Neural cell (in vitro differentiated cells): ENCODE data around the gene COL27A1. TPM values are rescaled to one million over a fixed set of nuclear protein-coding genes. Genes with fewer than 3 reads are reported as not detected.

Source experiments
- H2AFZ ChIP-seq: fragments of 200-600, 300-800 bp; sonication (generic), shearing (Covaris generic); 2 replicates; pipeline ENCODE4 v1.6.0; 2014; ENCODE audit warnings: low read depth, mild to moderate bottlenecking, antibody characterized with exemption, low read length, moderate library complexity
- H3F3A ChIP-seq: fragments of 200-600 bp; shearing (Covaris generic); 2 replicates; pipeline ENCODE4 v1.6.1; 2016; ENCODE audit warnings: mild to moderate bottlenecking, moderate library complexity, mixed read lengths, antibody characterized with exemption, low read length; ENCODE audit not compliant: insufficient read depth, poor library complexity, severe bottlenecking
- H3K27ac ChIP-seq: fragments of 200-600, 300-800 bp; sonication (generic), shearing (Covaris generic); 2 replicates; pipeline ENCODE4 v1.5.1; 2014; ENCODE audit warnings: mild to moderate bottlenecking, low read length, moderate library complexity
- H3K27me3 ChIP-seq: fragments of 300-800, 200-600 bp; sonication (generic), shearing (Covaris generic); 2 replicates; pipeline ENCODE4 v1.6.0; 2014; ENCODE audit warnings: mild to moderate bottlenecking, low read depth, low read length, moderate library complexity; ENCODE audit not compliant: insufficient read depth
- H3K36me3 ChIP-seq: fragments of 300-800, 200-600 bp; sonication (generic), shearing (Covaris generic); 2 replicates; pipeline ENCODE4 v1.5.1; 2014; ENCODE audit warnings: mild to moderate bottlenecking, antibody characterized with exemption, low read length, moderate library complexity; ENCODE audit not compliant: insufficient read depth
- H3K4me2 ChIP-seq: fragments of 300-800, 200-600 bp; sonication (generic), shearing (Covaris generic); 2 replicates; pipeline ENCODE4 v1.6.0; 2014; ENCODE audit warnings: mild to moderate bottlenecking, low read length
- H3K4me3 ChIP-seq: fragments of 300-800, 200-600 bp; sonication (generic), shearing (Covaris generic); 2 replicates; pipeline ENCODE4 v1.5.1; 2014; ENCODE audit warnings: mild to moderate bottlenecking, low read length, moderate library complexity
- H3K79me2 ChIP-seq: fragments of 200-600 bp; shearing (Covaris generic); replicated peaks from 2 replicates; pipeline ENCODE4 v1.6.0; 2014; ENCODE audit warnings: mild to moderate bottlenecking, low read length, moderate library complexity; ENCODE audit not compliant: insufficient read depth
- H3K9ac ChIP-seq: fragments of 300-800, 200-600 bp; sonication (generic), shearing (Covaris generic); 2 replicates; pipeline ENCODE4 v1.6.1; 2016; ENCODE audit warnings: mild to moderate bottlenecking, low read length, mixed read lengths
- H3K9me2 ChIP-seq: fragments of 200-600 bp; shearing (Covaris generic); 2 replicates; pipeline ENCODE4 v1.6.1; 2016; ENCODE audit warnings: mild to moderate bottlenecking, low read length, mixed read lengths; ENCODE audit not compliant: insufficient read depth
- H3K9me3 ChIP-seq: fragments of 200-600, 300-800 bp; sonication (generic), shearing (Covaris generic); 2 replicates; pipeline ENCODE4 v1.6.1; 2016; ENCODE audit warnings: mild to moderate bottlenecking, mixed run types, low read length, moderate library complexity, mixed read lengths
- H4K20me1 ChIP-seq: fragments of 200-600 bp; shearing (Covaris generic); 2 replicates; pipeline ENCODE4 v1.6.1; 2016; ENCODE audit warnings: mild to moderate bottlenecking, mixed run types; ENCODE audit not compliant: insufficient read depth
- EP300 ChIP-seq: fragments of 450-650 bp; conservative IDR thresholded peaks from 2 replicates; pipeline ENCODE4 v1.6.1; 2014; ENCODE audit warnings: antibody characterized with exemption, mild to moderate bottlenecking, moderate library complexity; ENCODE audit not compliant: poor library complexity, severe bottlenecking
- EZH2 ChIP-seq: fragments of 200-600, 300-800 bp; shearing (Covaris generic), sonication (generic); IDR thresholded peaks from 2 replicates; pipeline ENCODE4 v1.6.1; 2014; ENCODE audit warnings: antibody characterized with exemption, low read length, borderline replicate concordance, mild to moderate bottlenecking; ENCODE audit not compliant: insufficient read depth, poor library complexity, severe bottlenecking
- MXI1 ChIP-seq: fragments of 450-650 bp; conservative IDR thresholded peaks from 2 replicates; pipeline ENCODE4 v1.6.1; 2014; ENCODE audit warnings: antibody characterized with exemption, mild to moderate bottlenecking; ENCODE audit not compliant: poor library complexity, severe bottlenecking
- POLR2AphosphoS5 ChIP-seq: IDR thresholded peaks from 2 replicates; pipeline ENCODE4 v1.6.1; 2012
- RAD21 ChIP-seq: fragments of 450-650 bp; conservative IDR thresholded peaks from 2 replicates; pipeline ENCODE4 v1.6.1; 2014; ENCODE audit warnings: antibody characterized with exemption, mild to moderate bottlenecking, moderate library complexity
- REST ChIP-seq: IDR thresholded peaks from 2 replicates; pipeline ENCODE4 v1.6.1; 2012; ENCODE audit warnings: borderline replicate concordance
- SMC3 ChIP-seq: fragments of 450-650 bp; conservative IDR thresholded peaks from 2 replicates; pipeline ENCODE4 v1.6.1; 2014; ENCODE audit warnings: antibody characterized with exemption, mild to moderate bottlenecking, moderate library complexity; ENCODE audit not compliant: poor library complexity
- TAF1 ChIP-seq: IDR thresholded peaks from 2 replicates; pipeline ENCODE4 v1.6.1; 2012; ENCODE audit warnings: low read depth
- polyA plus RNA-seq: library from polyadenylated mRNA; depleted of rRNA; stranded (reverse); fragments of >200 nt; gene quantifications from 2 replicates; pipeline ENCODE4 v1.2.3, GENCODE V29; 2014
- TF ChIP-seq, protein P1 (sequence below): fragments of 450-650 bp; IDR thresholded peaks from 2 replicates; pipeline ENCODE4 v1.5.1; 2014; ENCODE audit warnings: antibody characterized with exemption, mild to moderate bottlenecking, moderate library complexity; ENCODE audit not compliant: poor library complexity, severe bottlenecking

Gene COL27A1
- polyA plus RNA-seq, 1 donor from 2014 or later, result 0.25 TPM

- TF ChIP-seq EP300, result no peak
- TF ChIP-seq POLR2AphosphoS5, result no peak
- no peak for TF ChIP-seq EZH2
- no peak for TF ChIP-seq REST
- TF ChIP-seq, protein P1, sequence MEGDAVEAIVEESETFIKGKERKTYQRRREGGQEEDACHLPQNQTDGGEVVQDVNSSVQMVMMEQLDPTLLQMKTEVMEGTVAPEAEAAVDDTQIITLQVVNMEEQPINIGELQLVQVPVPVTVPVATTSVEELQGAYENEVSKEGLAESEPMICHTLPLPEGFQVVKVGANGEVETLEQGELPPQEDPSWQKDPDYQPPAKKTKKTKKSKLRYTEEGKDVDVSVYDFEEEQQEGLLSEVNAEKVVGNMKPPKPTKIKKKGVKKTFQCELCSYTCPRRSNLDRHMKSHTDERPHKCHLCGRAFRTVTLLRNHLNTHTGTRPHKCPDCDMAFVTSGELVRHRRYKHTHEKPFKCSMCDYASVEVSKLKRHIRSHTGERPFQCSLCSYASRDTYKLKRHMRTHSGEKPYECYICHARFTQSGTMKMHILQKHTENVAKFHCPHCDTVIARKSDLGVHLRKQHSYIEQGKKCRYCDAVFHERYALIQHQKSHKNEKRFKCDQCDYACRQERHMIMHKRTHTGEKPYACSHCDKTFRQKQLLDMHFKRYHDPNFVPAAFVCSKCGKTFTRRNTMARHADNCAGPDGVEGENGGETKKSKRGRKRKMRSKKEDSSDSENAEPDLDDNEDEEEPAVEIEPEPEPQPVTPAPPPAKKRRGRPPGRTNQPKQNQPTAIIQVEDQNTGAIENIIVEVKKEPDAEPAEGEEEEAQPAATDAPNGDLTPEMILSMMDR, result no peak
- TF ChIP-seq TAF1, result no peak
- TF ChIP-seq SMC3, result no peak
- Histone ChIP-seq H3K79me2 (no peaks in the 10 kb centered on the region), H3K9me2 (no peaks in the 10 kb centered on the region), H3K4me2 (no peak overlapping the region), H3K9ac (no peak overlapping the region), H3K27me3 (no peaks in the 10 kb centered on the region), H3K9me3 (no peaks in the 10 kb centered on the region), H2AFZ (no peak overlapping the region), H3F3A (no peaks in the 10 kb centered on the region), H3K27ac (no peak overlapping the region), H3K36me3 (no peaks in the 10 kb centered on the region), H3K4me3 (no peak overlapping the region), H4K20me1 (no peaks in the 10 kb centered on the region)
Observed at GRCh38 chr9:114122136-114123027, 33.0 kb upstream of the COL27A1 start.

GRCh38 chr9:114123031-114123977 is 32.0 kb upstream of the COL27A1 start:
- TF ChIP-seq EP300 (no peak), POLR2AphosphoS5 (no peak), MXI1 (no peak), RAD21 (no peak), SMC3 (no peak), TAF1 (no peak)
- TF ChIP-seq, protein P1, result no peak
- Histone ChIP-seq H3K4me3 (no peak overlapping the region), H3K36me3 (no peaks in the 10 kb centered on the region), H3K27me3 (no peaks in the 10 kb centered on the region), H3K9ac (no peak overlapping the region), H3F3A (no peaks in the 10 kb centered on the region), H3K4me2 (no peak overlapping the region), H2AFZ (no peak overlapping the region), H3K79me2 (no peaks in the 10 kb centered on the region), H3K9me2 (no peaks in the 10 kb centered on the region), H4K20me1 (no peaks in the 10 kb centered on the region), H3K9me3 (no peaks in the 10 kb centered on the region), H3K27ac (no peak overlapping the region)
